NCI-H2196 treated with DMSO at 0.1 percent for 48 hours (cell line): Measurements from ENCODE around the gene FEM1B.
"Not testable (repeated sequence)": the region's sequence is repeated elsewhere in the genome, so short reads cannot be mapped to it uniquely, and the experiment has no call there.

Experiments used
- DNase-seq: peaks from one replicate; lab custom pipeline; 2025; ENCODE audit not compliant: unreplicated experiment; lab: John Stamatoyannopoulos, UW

FEM1B gene

GRCh38 chr15:68277603-68278344 lies at the start of gene FEM1B:
Gene FEM1B (plus strand): TSS chr15:68277745. CDS start chr15:68278418, 673 bp downstream.
- peak; percentile 63 for DNase-seq

GRCh38 chr15:68228143-68228970 lies 49.2 kb upstream of the FEM1B start:
- DNase-seq, result no peak

GRCh38 chr15:68228971-68229385 lies 48.6 kb upstream of the FEM1B start:
- no peak for DNase-seq

- peak; percentile 39 for DNase-seq
Measured at GRCh38 chr15:68229386-68230156, 48.0 kb upstream of the FEM1B start, which contains the start of gene CLN6. Gene CLN6 (minus strand): TSS chr15:68229728. CDS start chr15:68229584, 144 bp downstream.

- no peak for DNase-seq
Measured at GRCh38 chr15:68230157-68231100, 47.1 kb upstream of the FEM1B start.

- DNase-seq, result no peak
Measured at GRCh38 chr15:68231102-68231818, 46.3 kb upstream of the FEM1B start.

GRCh38 chr15:68232449-68232848 lies 45.1 kb upstream of the FEM1B start:
- DNase-seq, result no peak

GRCh38 chr15:68232937-68233336 lies 44.6 kb upstream of the FEM1B start:
- no peak for DNase-seq

- DNase-seq, result no peak
Measured at GRCh38 chr15:68234060-68234459, 43.5 kb upstream of the FEM1B start.

- not testable (repeated sequence) for DNase-seq
Measured at GRCh38 chr15:68234520-68234919, 43.0 kb upstream of the FEM1B start.

GRCh38 chr15:68235022-68235421 lies 42.5 kb upstream of the FEM1B start:
- DNase-seq, result no peak

- no peak for DNase-seq
Measured at GRCh38 chr15:68239025-68239424, 38.5 kb upstream of the FEM1B start.

- no peak for DNase-seq
Measured at GRCh38 chr15:68241088-68241935, 36.2 kb upstream of the FEM1B start.

GRCh38 chr15:68244235-68244634 lies 33.3 kb upstream of the FEM1B start:
- DNase-seq, result no peak

GRCh38 chr15:68249058-68249713 lies 28.4 kb upstream of the FEM1B start:
- DNase-seq, result no peak

GRCh38 chr15:68252925-68253534 lies 24.5 kb upstream of the FEM1B start:
- DNase-seq, result peak; percentile 37

- no peak for DNase-seq
Measured at GRCh38 chr15:68256675-68257450, 20.7 kb upstream of the FEM1B start.
